Liver (tissue), 9 donors: ENCODE results near the gene EP300. TPM values are rescaled to one million over a fixed set of nuclear protein-coding genes. Genes with fewer than 3 reads are reported as not detected.
"Not testable (repeated sequence)": the region's sequence is repeated elsewhere in the genome, so short reads cannot be mapped to it uniquely, and the experiment has no call there.

Source experiments
- DNase-seq: peaks from one replicate; pipeline ENCODE4 v3.0.0-alpha.2; 2017; ENCODE audit warnings: low spot score
- H3K27ac ChIP-seq, 2 donors: one replicate each; pipeline ENCODE4 v1.7.0; 2013; ENCODE audit warnings: inconsistent platforms in 2 of 2, low read length in 2 of 2, control low read depth in 1 of 2, low read depth in 1 of 2, mild to moderate bottlenecking in 1 of 2
- H3K27me3 ChIP-seq, 4 donors: one replicate each; pipeline versions ENCODE4 v1.6.1 to v1.7.0; 2013; ENCODE audit warnings: low read length in 3 of 4, inconsistent platforms in 1 of 4, mild to moderate bottlenecking in 1 of 4, moderate library complexity in 1 of 4; ENCODE audit not compliant: control insufficient read depth in 4 of 4, insufficient read depth in 4 of 4
- H3K36me3 ChIP-seq, 4 donors: one replicate each; pipeline versions ENCODE4 v1.6.1 to v1.7.0; 2013; ENCODE audit warnings: low read length in 3 of 4, mild to moderate bottlenecking in 3 of 4, low read depth in 1 of 4, moderate library complexity in 1 of 4; ENCODE audit not compliant: control insufficient read depth in 4 of 4, insufficient read depth in 3 of 4
- H3K4me1 ChIP-seq, 4 donors: one replicate each; pipeline versions ENCODE4 v1.6.1 to v1.7.0; 2013; ENCODE audit warnings: low read length in 3 of 4, mild to moderate bottlenecking in 3 of 4, moderate library complexity in 1 of 4; ENCODE audit not compliant: control insufficient read depth in 4 of 4, insufficient read depth in 4 of 4
- H3K4me3 ChIP-seq, 3 donors: one replicate each; pipeline versions ENCODE4 v1.6.1 to v1.7.0; 2013; ENCODE audit warnings: low read length in 3 of 3, control low read depth in 1 of 3, low read depth in 1 of 3, mild to moderate bottlenecking in 1 of 3
- H3K9ac ChIP-seq, 2 donors: one replicate each; pipeline ENCODE4 v1.7.0; 2013; ENCODE audit warnings: low read length in 2 of 2, mild to moderate bottlenecking in 2 of 2, moderate library complexity in 2 of 2, control low read depth in 1 of 2, low read depth in 1 of 2
- H3K9me3 ChIP-seq, 4 donors: one replicate each; pipeline versions ENCODE4 v1.6.1 to v1.7.0; 2013; ENCODE audit warnings: low read length in 3 of 4; ENCODE audit not compliant: control insufficient read depth in 4 of 4
- ATF3 ChIP-seq: IDR thresholded peaks from 2 replicates; pipeline ENCODE4 v1.6.1; 2016; ENCODE audit warnings: antibody characterized with exemption
- CTCF ChIP-seq: fragments of 150-350 bp; IDR thresholded peaks from 2 replicates; pipeline ENCODE4 v1.5.1; 2017; ENCODE audit warnings: improper control_type of control experiment, low read depth, low read length; ENCODE audit not compliant: missing input control
- EGR1 ChIP-seq, 2 donors: IDR thresholded peaks; 2 replicates each; pipeline ENCODE4 v1.6.1; 2016 to 2018; ENCODE audit warnings: antibody characterized with exemption in 2 of 2, low read depth in 2 of 2
- FOXA1 ChIP-seq: IDR thresholded peaks from 2 replicates; pipeline ENCODE4 v1.6.1; 2016; ENCODE audit warnings: antibody characterized with exemption
- GABPA ChIP-seq, 2 donors: IDR thresholded peaks in 1 of 2; conservative IDR thresholded peaks in 1 of 2; 2 replicates each; pipeline ENCODE4 v1.6.1; 2016; ENCODE audit warnings: antibody characterized with exemption in 2 of 2, mild to moderate bottlenecking in 1 of 2, moderate library complexity in 1 of 2
- HNF4A ChIP-seq, 2 donors: conservative IDR thresholded peaks; 2 replicates each; pipeline ENCODE4 v1.6.1; 2016; ENCODE audit warnings: antibody characterized with exemption in 2 of 2, mild to moderate bottlenecking in 2 of 2
- HNF4G ChIP-seq: IDR thresholded peaks from 2 replicates; pipeline ENCODE4 v1.6.1; 2016; ENCODE audit warnings: antibody characterized with exemption
- JUND ChIP-seq, 2 donors: IDR thresholded peaks; 2 replicates each; pipeline ENCODE4 v1.6.1; 2016; ENCODE audit warnings: antibody characterized with exemption in 2 of 2
- MAX ChIP-seq: IDR thresholded peaks from 2 replicates; pipeline ENCODE4 v1.6.1; 2016; ENCODE audit warnings: antibody characterized with exemption
- NR2F2 ChIP-seq: IDR thresholded peaks from 2 replicates; pipeline ENCODE4 v1.6.1; 2016; ENCODE audit warnings: antibody characterized with exemption
- RAD21 ChIP-seq, 2 donors: IDR thresholded peaks; 2 replicates each; pipeline ENCODE4 v1.6.1; 2016; ENCODE audit warnings: antibody characterized with exemption in 2 of 2, mild to moderate bottlenecking in 2 of 2
- REST ChIP-seq: IDR thresholded peaks from 2 replicates; pipeline ENCODE4 v1.6.1; 2016; ENCODE audit warnings: antibody characterized with exemption, mild to moderate bottlenecking
- RXRA ChIP-seq, 2 donors: IDR thresholded peaks; 2 replicates each; pipeline ENCODE4 v1.6.1; 2017 to 2018; ENCODE audit warnings: antibody characterized with exemption in 2 of 2, mild to moderate bottlenecking in 1 of 2
- SP1 ChIP-seq: IDR thresholded peaks from 2 replicates; pipeline ENCODE4 v1.6.1; 2018; ENCODE audit warnings: antibody characterized with exemption, mild to moderate bottlenecking
- YY1 ChIP-seq: IDR thresholded peaks from 2 replicates; pipeline ENCODE4 v1.6.1; 2016; ENCODE audit warnings: antibody characterized with exemption, mild to moderate bottlenecking
- WGBS: extraction: QIAGEN DNeasy Blood & Tissue Kit; methylation state at CpG from one replicate; pipeline ENCODE4 v1.1.7; 2013; 5-methylcytosine and 5-hydroxymethylcytosine counted together
- polyA plus RNA-seq, 2 donors: library from polyadenylated mRNA; stranded (reverse) in 1 of 2; unstranded in 1 of 2; fragments of 200-250 nt in 1 of 2; fragments of >200 nt in 1 of 2; fragmentation: Nextera tagmentation in 1 of 2; extraction: Ambion mirVana in 1 of 2; gene quantifications; one replicate each; pipeline versions ENCODE4 v1.2.1 to v1.2.3, GENCODE V29; 2013 to 2015
- total RNA-seq, 2 donors: library from RNA; depleted of rRNA; stranded (reverse); fragments of >200 nt; gene quantifications; one replicate each; pipeline ENCODE4 v1.2.3, GENCODE V29; 2014
- donor health status: healthy.
- donor health status: healthy.
- donor health status: healthy.
- donor health status: healthy.
- donor health status: healthy.

Gene EP300
- total and polyA plus RNA-seq, 4 donors, result 6.9 to 95.5 (median 31.9) TPM

- not testable (repeated sequence) for H3K9ac ChIP-seq, H3K4me1 ChIP-seq, DNase-seq, H3K27ac ChIP-seq, H3K9me3 ChIP-seq, H3K4me3 ChIP-seq, H3K36me3 ChIP-seq, H3K27me3 ChIP-seq
- 94% methylated on average over 12 of the region's 12 CpGs for WGBS
These were observed 44.0 kb upstream of the EP300 start for GRCh38 chr22:41048345-41048744.

GRCh38 chr22:41048791-41049717 lies 43.3 kb upstream of the EP300 start:
- Histone ChIP-seq H3K27me3 (no peaks in the 10 kb centered on the region), H3K4me3 (no peak overlapping the region), H3K4me1 (no peaks in the 10 kb centered on the region), H3K36me3 (no peaks in the 10 kb centered on the region), H3K27ac (no peak overlapping the region), H3K9ac (no peak overlapping the region), H3K9me3 (no peaks in the 10 kb centered on the region)
- WGBS, result 68% methylated on average over 31 of the region's 31 CpGs
- no peak for DNase-seq
- TF ChIP-seq RXRA (IDR thresholded peaks at IDR 0.05) (no peak), RAD21 (IDR thresholded peaks at IDR 0.05) (peak in 1 of 2 donors; percentile 32)

- DNase-seq, H3K4me3 ChIP-seq, H3K27me3 ChIP-seq, H3K27ac ChIP-seq, H3K9me3 ChIP-seq, H3K9ac ChIP-seq, H3K36me3 ChIP-seq, H3K4me1 ChIP-seq: not testable (repeated sequence)
- WGBS, result 91% methylated on average over 4 of the region's 4 CpGs
These were observed 42.6 kb upstream of the EP300 start for GRCh38 chr22:41049795-41050194.

- no peak overlapping the region for H3K4me3 ChIP-seq
- WGBS, result 96% methylated on average over 2 of the region's 2 CpGs
- no peak for DNase-seq
- no peaks in the 10 kb centered on the region for H3K4me1 ChIP-seq
- H3K27me3 ChIP-seq, result no peaks in the 10 kb centered on the region
- TF ChIP-seq RAD21 (IDR thresholded peaks at IDR 0.05) (no peak), REST (no peak), HNF4G (no peak), JUND (IDR thresholded peaks at IDR 0.05) (no peak), CTCF (no peak), GABPA (IDR thresholded peaks at IDR 0.05 in 1 of 2, conservative IDR thresholded peaks at IDR 0.05 in 1 of 2) (no peak), SP1 (no peak), FOXA1 (no peak), ATF3 (no peak), HNF4A (conservative IDR thresholded peaks at IDR 0.05) (no peak), YY1 (no peak), MAX (no peak), NR2F2 (no peak), EGR1 (IDR thresholded peaks at IDR 0.05; ENCODE audit: low read depth in 2 of 2) (no peak), RXRA (IDR thresholded peaks at IDR 0.05) (no peak)
- H3K36me3 ChIP-seq, result no peaks in the 10 kb centered on the region
- no peaks in the 10 kb centered on the region for H3K9me3 ChIP-seq
- no peak overlapping the region for H3K9ac ChIP-seq
- H3K27ac ChIP-seq, result no peak overlapping the region
These were observed 41.5 kb upstream of the EP300 start for GRCh38 chr22:41050883-41051282.
